ENCODE measurements around the gene SLC27A3.
"Not testable (repeated sequence)": the region's sequence is repeated elsewhere in the genome, so short reads cannot be mapped to it uniquely, and the experiment has no call there.

- not testable (repeated sequence) for TF ChIP-seq CTCF (IDR thresholded peaks at IDR 0.05; ENCODE audit: extremely low read depth in 1 of 2, insufficient read depth in 1 of 2, low read depth in 1 of 2, low read length in 2 of 2); POLR2A (IDR thresholded peaks at IDR 0.05; ENCODE audit: low read depth, low read length)
These were observed 7.4 kb downstream of the SLC27A3 start for GRCh38 chr1:153782648-153783047.
